Right lobe of liver (tissue), 6 donors: Measurements from ENCODE around the gene ZNF418. TPM values are rescaled to one million over a fixed set of nuclear protein-coding genes. Genes with fewer than 3 reads are reported as not detected.

ENCODE experiments used
- ATAC-seq, 4 donors: fragments of 200-7000 bp; cut with Tn5 transposase; one replicate each; pipeline ENCODE4 v1.9.1; 2020; ENCODE audit warnings: mild to moderate bottlenecking in 4 of 4, moderate library complexity in 4 of 4
- DNase-seq, 3 donors: peaks; one replicate each; pipeline ENCODE4 v3.0.0-alpha.2; 2020
- H3K27ac ChIP-seq, 3 donors: fragments of 200-600 bp; one replicate each; pipeline ENCODE4 v1.8.0; 2022
- H3K27me3 ChIP-seq, 2 donors: fragments of 200-600 bp; one replicate each; pipeline ENCODE4 v1.8.0; 2022
- H3K36me3 ChIP-seq, 4 donors: fragments of 200-600 bp; sonication (generic) in 1 of 4; one replicate each; pipeline versions ENCODE4 v1.5.1 to v1.8.0; 2017 to 2022; ENCODE audit warnings: control low read depth in 1 of 4
- H3K4me1 ChIP-seq, 4 donors: fragments of 200-600 bp; sonication (generic) in 1 of 4; one replicate each; pipeline versions ENCODE4 v1.5.1 to v1.8.0; 2017 to 2022; ENCODE audit warnings: control low read depth in 1 of 4
- H3K4me3 ChIP-seq, 3 donors: fragments of 200-600 bp; one replicate each; pipeline ENCODE4 v1.8.0; 2022
- H3K9me3 ChIP-seq, 4 donors: fragments of 200-600 bp; sonication (generic) in 1 of 4; one replicate each; pipeline versions ENCODE4 v1.5.1 to v1.8.0; 2017 to 2022; ENCODE audit warnings: control low read depth in 1 of 4
- CTCF ChIP-seq, 4 donors: fragments of 200-600 bp in 3 of 4; fragments of 450-650 bp in 1 of 4; IDR thresholded peaks; one replicate each; pipeline versions ENCODE4 v1.5.1 to v1.8.0; 2016 to 2022; ENCODE audit warnings: antibody characterized with exemption in 4 of 4, mild to moderate bottlenecking in 2 of 4
- POLR2A ChIP-seq: fragments of 450-650 bp; IDR thresholded peaks from one replicate; pipeline ENCODE4 v1.6.1; 2017; ENCODE audit warnings: antibody characterized with exemption, mild to moderate bottlenecking
- intact Hi-C, 2 donors: fragments of 100-400 bp; cut with DNase I; formaldehyde crosslinking; loops; one replicate each; pipeline versions ENCODE4 v1.11.2 to v1.14.1; 2022
- total RNA-seq, 6 experiments: library from RNA; depleted of rRNA in 2 of 6; stranded (reverse); fragments of >200 nt in 2 of 6; fragmentation: NEBNext Ultra II Directional in 3 of 6; extraction: Animal tissue kit (Norgen Biotek cat#: 25700) in 3 of 6; gene quantifications; one replicate each; pipeline versions ENCODE4 v1.1.0 to v1.2.4, GENCODE V29; 2016 to 2023
- donor health status: DM: no; HTN: yes; CAD: no.
- donor health status: DM: no; HTN: no; CAD: no.
- donor health status: DM: no; HTN: no; CAD: no.
- donor health status: DM: no; HTN: yes; CAD: no.
- donor health status: DM: no; HTN: yes; CAD: no.

The ZNF418 gene
- total RNA-seq, 6 experiments from 2014 or later: 1.0 to 3.7 (median 2.4) TPM

- H3K36me3 ChIP-seq: peaks cover 0 to 24% (median 6%) of the 10 kb centered on the region in 4 donors
- no peak for ATAC-seq
- no peak for DNase-seq
- H3K9me3 ChIP-seq: peaks cover 0 to 31% (median 4%) of the 10 kb centered on the region in 4 donors
- TF ChIP-seq CTCF (IDR thresholded peaks at IDR 0.05) (no peak), POLR2A (no peak)
- no peaks in the 10 kb centered on the region for H3K4me1 ChIP-seq
- intact Hi-C loops: no loop called here
- no peak overlapping the region for H3K27ac ChIP-seq
- H3K4me3 ChIP-seq: no peak overlapping the region
- no peaks in the 10 kb centered on the region for H3K27me3 ChIP-seq
Measured at GRCh38 chr19:57872450-57872849, 62.8 kb downstream of the ZNF418 start.

Other genes with a start within 250 kb of the ZNF418 start
- gene ZNF154, start 226.2 kb downstream of the ZNF418 start, total RNA-seq: 1 to 10 TPM in 1 of 6 experiments, under 1 TPM in 5; 0.31 to 1.2 (median 0.60) TPM
- 1 to 10 TPM; 1.1 to 2.5 (median 1.9) TPM for gene ZNF671, start 207.8 kb downstream of the ZNF418 start, total RNA-seq
- 10 to 100 TPM in 1 of 6 experiments, 1 to 10 TPM in 5; 3.7 to 11.6 (median 5.7) TPM for gene ZNF776, start 188.6 kb downstream of the ZNF418 start, total RNA-seq
- 1 to 10 TPM; 4.0 to 8.4 (median 5.9) TPM for gene ZNF586, start 165.7 kb downstream of the ZNF418 start, total RNA-seq
- 1 to 10 TPM; 2.6 to 9.0 (median 4.9) TPM for gene ZNF552, start 120.5 kb downstream of the ZNF418 start, total RNA-seq
- gene ZNF587B, start 105.1 kb downstream of the ZNF418 start, total RNA-seq: 10 to 100 TPM in 3 of 6 experiments, 1 to 10 TPM in 3; 7.2 to 13.1 (median 10.4) TPM
- gene ZNF587, start 85.5 kb downstream of the ZNF418 start, total RNA-seq: 10 to 100 TPM in 5 of 6 experiments, 1 to 10 TPM in 1; 5.2 to 20.2 (median 12.6) TPM
- gene ZNF814, start 46.4 kb downstream of the ZNF418 start, total RNA-seq: 10 to 100 TPM in 3 of 6 experiments, 1 to 10 TPM in 3; 5.1 to 11.7 (median 8.7) TPM
- gene ZNF417, start 18.8 kb downstream of the ZNF418 start, total RNA-seq: 10 to 100 TPM in 3 of 6 experiments, 1 to 10 TPM in 3; 4.1 to 12.6 (median 7.8) TPM
- 1 to 10 TPM in 2 of 6 experiments, under 1 TPM in 4; 0.50 to 1.6 (median 0.75) TPM for gene ZNF256, start 12.3 kb upstream of the ZNF418 start, total RNA-seq
- gene C19orf18, start 39.1 kb upstream of the ZNF418 start, total RNA-seq: under 1 TPM in 3 of 6 experiments, not detected in 3; 0.24 to 0.88 (median 0.39) TPM
- gene ZNF606, start 67.4 kb upstream of the ZNF418 start, total RNA-seq: 1 to 10 TPM; 3.1 to 7.1 (median 5.0) TPM
- gene ZSCAN1, start 98.6 kb upstream of the ZNF418 start, total RNA-seq: not detected
- under 1 TPM; 0.12 to 0.71 (median 0.32) TPM for gene ZNF135, start 123.9 kb upstream of the ZNF418 start, total RNA-seq
- gene ZSCAN18, start 162.8 kb upstream of the ZNF418 start, total RNA-seq: 10 to 100 TPM in 4 of 6 experiments, 1 to 10 TPM in 2; 6.3 to 17.1 (median 10.7) TPM
- gene ZNF329, start 215.4 kb upstream of the ZNF418 start, total RNA-seq: 1 to 10 TPM; 2.0 to 7.2 (median 2.9) TPM
- gene ZNF274, start 247.7 kb upstream of the ZNF418 start, total RNA-seq: 10 to 100 TPM; 12.7 to 18.5 (median 14.4) TPM